WERI-Rb-1 (cell line): Measurements from ENCODE around the gene TC2N.
A peak's percentile ranks its signal among the peaks of the same experiment; 100 is the strongest.
"Not testable (repeated sequence)": the region's sequence is repeated elsewhere in the genome, so short reads cannot be mapped to it uniquely, and the experiment has no call there.

Experiments
- DNase-seq: peaks from one replicate; pipeline ENCODE4 v3.0.0-alpha.2; 2020
- H3K27ac ChIP-seq: fragments of 250-450 bp; sonication (Bioruptor Pico); 2 replicates; pipeline ENCODE4 v1.5.1; 2020; ENCODE audit warnings: mild to moderate bottlenecking, moderate library complexity
- H3K27me3 ChIP-seq: fragments of 250-450 bp; sonication (Bioruptor Pico); 2 replicates; pipeline ENCODE4 v1.5.1; 2021; ENCODE audit warnings: mild to moderate bottlenecking, low read depth, moderate library complexity; ENCODE audit not compliant: insufficient read depth, severe bottlenecking
- H3K36me3 ChIP-seq: fragments of 250-450 bp; sonication (Bioruptor Pico); 2 replicates; pipeline ENCODE4 v1.5.1; 2020; ENCODE audit warnings: mild to moderate bottlenecking, moderate library complexity
- H3K4me3 ChIP-seq: 2 replicates; pipeline ENCODE4 v1.5.1; 2011; ENCODE audit warnings: low read depth, mild to moderate bottlenecking, control low read depth, low read length
- H3K9me3 ChIP-seq: fragments of 250-450 bp; sonication (Bioruptor Pico); 2 replicates; pipeline ENCODE4 v1.5.1; 2021; ENCODE audit warnings: mild to moderate bottlenecking, moderate library complexity; ENCODE audit not compliant: severe bottlenecking
- TF ChIP-seq, protein P1 (sequence below): IDR thresholded peaks from 2 replicates; pipeline ENCODE4 v1.5.1; 2011; ENCODE audit warnings: low read depth, mild to moderate bottlenecking, control low read depth, inconsistent platforms, low read length

Gene TC2N

GRCh38 chr14:91745344-91745743, 122.0 kb downstream of the TC2N start:
- H3K36me3 ChIP-seq, result no peaks in the 10 kb centered on the region
- no peaks in the 10 kb centered on the region for H3K27me3 ChIP-seq
- H3K9me3 ChIP-seq, result no peaks in the 10 kb centered on the region
- TF ChIP-seq, protein P1, sequence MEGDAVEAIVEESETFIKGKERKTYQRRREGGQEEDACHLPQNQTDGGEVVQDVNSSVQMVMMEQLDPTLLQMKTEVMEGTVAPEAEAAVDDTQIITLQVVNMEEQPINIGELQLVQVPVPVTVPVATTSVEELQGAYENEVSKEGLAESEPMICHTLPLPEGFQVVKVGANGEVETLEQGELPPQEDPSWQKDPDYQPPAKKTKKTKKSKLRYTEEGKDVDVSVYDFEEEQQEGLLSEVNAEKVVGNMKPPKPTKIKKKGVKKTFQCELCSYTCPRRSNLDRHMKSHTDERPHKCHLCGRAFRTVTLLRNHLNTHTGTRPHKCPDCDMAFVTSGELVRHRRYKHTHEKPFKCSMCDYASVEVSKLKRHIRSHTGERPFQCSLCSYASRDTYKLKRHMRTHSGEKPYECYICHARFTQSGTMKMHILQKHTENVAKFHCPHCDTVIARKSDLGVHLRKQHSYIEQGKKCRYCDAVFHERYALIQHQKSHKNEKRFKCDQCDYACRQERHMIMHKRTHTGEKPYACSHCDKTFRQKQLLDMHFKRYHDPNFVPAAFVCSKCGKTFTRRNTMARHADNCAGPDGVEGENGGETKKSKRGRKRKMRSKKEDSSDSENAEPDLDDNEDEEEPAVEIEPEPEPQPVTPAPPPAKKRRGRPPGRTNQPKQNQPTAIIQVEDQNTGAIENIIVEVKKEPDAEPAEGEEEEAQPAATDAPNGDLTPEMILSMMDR, result no peak
- no peak overlapping the region for H3K4me3 ChIP-seq
- no peak overlapping the region for H3K27ac ChIP-seq
- DNase-seq, result no peak

GRCh38 chr14:91744068-91744480, 123.3 kb downstream of the TC2N start:
- H3K4me3 ChIP-seq, result no peak overlapping the region
- H3K9me3 ChIP-seq, result no peaks in the 10 kb centered on the region
- TF ChIP-seq, protein P1, result no peak
- no peaks in the 10 kb centered on the region for H3K36me3 ChIP-seq
- H3K27me3 ChIP-seq, result no peaks in the 10 kb centered on the region
- no peak overlapping the region for H3K27ac ChIP-seq
- peak; percentile 12 for DNase-seq

DNA sequence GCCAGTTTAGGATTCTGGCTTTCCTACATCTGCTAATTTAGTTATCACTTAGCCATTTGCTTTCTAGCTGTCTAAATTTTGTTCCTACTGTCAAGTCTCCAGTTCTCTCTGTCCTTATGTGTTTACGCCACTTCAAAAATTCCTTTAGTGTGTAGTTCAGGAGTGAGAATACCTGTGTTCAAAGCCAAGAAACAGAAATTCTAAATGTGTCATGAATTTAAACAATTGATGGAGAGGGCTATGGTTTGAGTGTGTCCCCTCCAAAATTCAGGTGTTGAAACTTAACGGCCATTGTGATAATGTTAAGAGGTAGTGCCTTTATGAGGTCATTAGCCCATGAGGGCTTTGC, 124.1 kb downstream of the TC2N start:
- no peak overlapping the region for H3K27ac ChIP-seq
- TF ChIP-seq, protein P1, result no peak
- H3K36me3 ChIP-seq, result no peaks in the 10 kb centered on the region
- H3K4me3 ChIP-seq, result no peak overlapping the region
- H3K27me3 ChIP-seq, result no peaks in the 10 kb centered on the region
- no peaks in the 10 kb centered on the region for H3K9me3 ChIP-seq
- DNase-seq, result no peak

DNA sequence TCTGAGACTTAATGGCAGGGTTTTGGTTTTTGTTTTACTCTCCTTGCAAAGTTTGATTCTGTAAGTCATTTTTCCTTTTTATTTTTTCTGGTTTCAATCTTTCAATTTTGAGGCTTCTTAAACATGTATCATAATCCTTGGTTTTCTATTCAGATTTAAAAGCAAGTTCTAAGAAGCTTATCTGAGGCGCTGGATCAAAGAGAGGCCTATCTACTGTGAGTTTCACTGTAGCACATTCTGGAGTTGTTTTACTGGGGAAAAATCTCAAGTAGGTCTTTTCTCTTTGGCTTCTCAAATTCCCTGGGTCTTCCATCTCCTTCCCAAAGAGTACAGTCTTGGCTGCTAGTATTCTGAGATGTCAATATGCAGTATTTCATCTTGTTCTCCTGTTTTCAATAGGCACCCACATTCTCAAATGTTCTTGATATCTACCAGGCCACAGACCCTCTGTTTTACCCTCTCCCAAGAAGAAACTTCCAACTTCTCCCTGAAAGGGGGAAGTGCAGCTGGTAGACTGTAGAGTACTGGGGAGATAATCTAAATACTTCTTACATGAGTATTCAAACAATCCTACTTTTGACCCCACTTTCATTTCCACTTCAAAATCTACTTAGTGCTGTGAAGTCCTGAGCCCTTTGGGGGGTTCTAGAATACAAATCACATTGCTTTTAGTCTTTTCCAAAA, 124.6 kb downstream of the TC2N start:
- DNase-seq, result no peak
- Histone ChIP-seq H3K27ac (no peak overlapping the region), H3K27me3 (no peaks in the 10 kb centered on the region), H3K9me3 (no peaks in the 10 kb centered on the region), H3K36me3 (no peaks in the 10 kb centered on the region), H3K4me3 (no peak overlapping the region)
- TF ChIP-seq, protein P1, result no peak

- H3K27ac ChIP-seq, H3K27me3 ChIP-seq, H3K4me3 ChIP-seq, H3K36me3 ChIP-seq, DNase-seq, H3K9me3 ChIP-seq: not testable (repeated sequence)
Observed at GRCh38 chr14:91739867-91740266, 127.5 kb downstream of the TC2N start.

- Histone ChIP-seq H3K27ac (no peak overlapping the region), H3K27me3 (no peaks in the 10 kb centered on the region), H3K4me3 (no peak overlapping the region), H3K36me3 (no peaks in the 10 kb centered on the region), H3K9me3 (no peaks in the 10 kb centered on the region)
- no peak for DNase-seq
- TF ChIP-seq, protein P1, result no peak
Observed at GRCh38 chr14:91737619-91738018, 129.7 kb downstream of the TC2N start.
